IMR-90 (cell line): ENCODE results near the gene SESN1. TPM values are rescaled to one million over a fixed set of nuclear protein-coding genes. Genes with fewer than 3 reads are reported as not detected.

Source experiments
- ATAC-seq: fragments of 200-7000 bp; cut with Tn5 transposase; 2 replicates; pipeline ENCODE4 v1.9.1; 2020; ENCODE audit warnings: low read depth, mild to moderate bottlenecking, moderate library complexity
- BruUV-seq: library from RNA; stranded (reverse); fragments of 400-500 nt; replicated peaks from 2 replicates; lab custom pipeline; 2021; lab: Mats Ljungman, UMichigan
- CTCF ChIA-PET: fragments of 300-600 bp; formaldehyde crosslinking; extraction: SDS; loops from one replicate; lab custom pipeline; 2021; ENCODE audit warnings: antibody characterized with exemption; lab: Yijun Ruan, JAX
- POLR2A ChIA-PET: fragments of 300-600 bp; sonication (Branson Sonifier 250); formaldehyde crosslinking; loops from one replicate; lab custom pipeline; 2022; ENCODE audit warnings: antibody characterized with exemption; ENCODE audit not compliant: unreplicated experiment; lab: Charles Lee
- DNase-seq: peaks from one replicate; pipeline ENCODE4 v3.0.0; 2013
- H2AFZ ChIP-seq: replicated peaks from 2 replicates; pipeline ENCODE3; 2013; ENCODE audit warnings: low read length, mild to moderate bottlenecking; ENCODE audit not compliant: poor library complexity
- H2AK5ac ChIP-seq: 2 replicates; pipeline ENCODE4 v1.6.1; 2013; ENCODE audit warnings: low read depth, low read length, inconsistent platforms
- H2AK9ac ChIP-seq: replicated peaks from 2 replicates; pipeline ENCODE3; 2013; ENCODE audit warnings: mild to moderate bottlenecking, low read depth, low read length, moderate library complexity; ENCODE audit not compliant: poor library complexity
- H2BK120ac ChIP-seq: 2 replicates; pipeline ENCODE4 v1.6.1; 2013; ENCODE audit warnings: low read depth, low read length, inconsistent platforms
- H2BK15ac ChIP-seq: 3 replicates; pipeline ENCODE4 v1.6.1; 2013; ENCODE audit warnings: low read depth, low read length, inconsistent platforms
- H2BK20ac ChIP-seq: 2 replicates; pipeline ENCODE4 v1.6.1; 2013; ENCODE audit warnings: low read depth, mild to moderate bottlenecking, inconsistent platforms, low read length, moderate library complexity
- H2BK5ac ChIP-seq: 2 replicates; pipeline ENCODE4 v1.6.1; 2013; ENCODE audit warnings: mild to moderate bottlenecking, low read depth, low read length, inconsistent platforms; ENCODE audit not compliant: poor library complexity, severe bottlenecking
- H3K14ac ChIP-seq: replicated peaks from 2 replicates; pipeline ENCODE4 v1.6.1; 2013; ENCODE audit warnings: low read depth, low read length, inconsistent platforms
- H3K18ac ChIP-seq: 2 replicates; pipeline ENCODE4 v1.6.1; 2013; ENCODE audit warnings: low read depth, low read length, control low read depth
- H3K23ac ChIP-seq: 2 replicates; pipeline ENCODE4 v1.6.1; 2013; ENCODE audit warnings: low read depth, low read length, inconsistent platforms
- H3K27ac ChIP-seq: 2 replicates; pipeline ENCODE4 v1.5.1; 2013; ENCODE audit warnings: mild to moderate bottlenecking, control low read depth, low read length; ENCODE audit not compliant: insufficient read depth
- H3K27me3 ChIP-seq: 2 replicates; pipeline ENCODE4 v1.6.1; 2013; ENCODE audit warnings: low read length; ENCODE audit not compliant: control insufficient read depth, insufficient read depth
- H3K36me3 ChIP-seq: 2 replicates; pipeline ENCODE4 v1.6.1; 2013; ENCODE audit warnings: low read length, mixed read lengths; ENCODE audit not compliant: control insufficient read depth, insufficient read depth
- H3K4ac ChIP-seq: 2 replicates; pipeline ENCODE4 v1.6.1; 2013; ENCODE audit warnings: low read depth, low read length, inconsistent platforms
- H3K4me1 ChIP-seq: 2 replicates; pipeline ENCODE4 v1.6.1; 2013; ENCODE audit warnings: low read length, mixed read lengths; ENCODE audit not compliant: control insufficient read depth, insufficient read depth
- H3K4me2 ChIP-seq: 2 replicates; pipeline ENCODE4 v1.6.1; 2013; ENCODE audit warnings: low read depth, mild to moderate bottlenecking, control low read depth, low read length, moderate library complexity
- H3K4me3 ChIP-seq: 2 replicates; pipeline ENCODE4 v1.5.1; 2013; ENCODE audit warnings: low read depth, mild to moderate bottlenecking, control low read depth, low read length, moderate library complexity; ENCODE audit not compliant: insufficient read depth
- H3K56ac ChIP-seq: 2 replicates; pipeline ENCODE4 v1.6.1; 2013; ENCODE audit warnings: low read length, inconsistent platforms; ENCODE audit not compliant: insufficient read depth; ENCODE audit errors: extremely low read depth
- H3K79me1 ChIP-seq, 2 experiments: 2 replicates each; pipeline ENCODE4 v1.6.1; 2013; ENCODE audit warnings: low read length in 2 of 2, inconsistent platforms in 1 of 2, low read depth in 1 of 2
- H3K9ac ChIP-seq: 2 replicates; pipeline ENCODE4 v1.6.1; 2013; ENCODE audit warnings: low read depth, low read length, control low read depth
- H3K9me1 ChIP-seq: 2 replicates; pipeline ENCODE4 v1.6.1; 2013; ENCODE audit warnings: low read length, inconsistent platforms; ENCODE audit not compliant: insufficient read depth
- H3K9me3 ChIP-seq: 2 replicates; pipeline ENCODE4 v1.6.1; 2013; ENCODE audit warnings: low read length; ENCODE audit not compliant: control insufficient read depth, insufficient read depth
- H4K20me1 ChIP-seq: 2 replicates; pipeline ENCODE4 v1.6.1; 2013; ENCODE audit warnings: low read length, inconsistent platforms; ENCODE audit not compliant: insufficient read depth
- H4K5ac ChIP-seq: 2 replicates; pipeline ENCODE4 v1.6.1; 2013; ENCODE audit warnings: mild to moderate bottlenecking, low read depth, low read length, control low read depth
- H4K8ac ChIP-seq, 2 experiments: 2 replicates each; pipeline ENCODE4 v1.6.1; 2013; ENCODE audit warnings: low read depth in 2 of 2, low read length in 2 of 2, control low read depth in 1 of 2, inconsistent platforms in 1 of 2
- H4K91ac ChIP-seq: 2 replicates; pipeline ENCODE4 v1.6.1; 2013; ENCODE audit warnings: low read depth, low read length, inconsistent platforms; ENCODE audit not compliant: insufficient read depth
- BHLHE40 ChIP-seq: fragments of 150-350 bp; IDR thresholded peaks from 2 replicates; pipeline ENCODE4 v1.6.1; 2016; ENCODE audit warnings: mild to moderate bottlenecking, low read depth, low read length
- CEBPB ChIP-seq: IDR thresholded peaks from 2 replicates; pipeline ENCODE4 v1.6.1; 2012; ENCODE audit warnings: low read depth, low read length, improper control_type of control experiment
- FOS ChIP-seq: fragments of 150-350 bp; IDR thresholded peaks from 2 replicates; pipeline ENCODE4 v1.6.1; 2016; ENCODE audit warnings: low read depth, low read length
- MAZ ChIP-seq: IDR thresholded peaks from 2 replicates; pipeline ENCODE4 v1.6.1; 2012; ENCODE audit warnings: low read depth, mild to moderate bottlenecking, low read length, improper control_type of control experiment, moderate library complexity, borderline replicate concordance
- MXI1 ChIP-seq: IDR thresholded peaks from 2 replicates; pipeline ENCODE4 v1.6.1; 2012; ENCODE audit warnings: low read depth, mild to moderate bottlenecking, low read length, moderate library complexity, borderline replicate concordance
- NFE2L2 ChIP-seq: fragments of 150-350 bp; IDR thresholded peaks from 2 replicates; pipeline ENCODE4 v1.6.1; 2016; ENCODE audit warnings: low read depth, mild to moderate bottlenecking, low read length
- POLR2A ChIP-seq: IDR thresholded peaks from 2 replicates; pipeline ENCODE4 v1.6.1; 2012; ENCODE audit warnings: mild to moderate bottlenecking, low read depth, low read length
- RAD21 ChIP-seq: IDR thresholded peaks from 2 replicates; pipeline ENCODE4 v1.6.1; 2012; ENCODE audit warnings: low read length, improper control_type of control experiment
- RCOR1 ChIP-seq: IDR thresholded peaks from 2 replicates; pipeline ENCODE4 v1.6.1; 2012; ENCODE audit warnings: mild to moderate bottlenecking, low read length, improper control_type of control experiment; ENCODE audit not compliant: insufficient replicate concordance
- RFX5 ChIP-seq: IDR thresholded peaks from 2 replicates; pipeline ENCODE4 v1.8.0; 2012; ENCODE audit warnings: low read depth, mild to moderate bottlenecking, low read length, moderate library complexity
- SMC3 ChIP-seq: fragments of 150-350 bp; IDR thresholded peaks from 2 replicates; pipeline ENCODE4 v1.6.1; 2016; ENCODE audit warnings: low read depth, mild to moderate bottlenecking, antibody characterized with exemption, low read length, moderate library complexity
- dilution Hi-C: fragments of 300-500 bp; cut with HindIII; formaldehyde crosslinking; loops from one replicate; pipeline ENCODE4 v1.14.3; 2018; ENCODE audit warnings: low sequenced_read_pairs; ENCODE audit not compliant: unreplicated experiment
- in situ Hi-C: fragments of 300-500 bp; cut with MboI; formaldehyde crosslinking; loops from 3 replicates; pipeline ENCODE4 v1.14.3; 2019; ENCODE audit warnings: low sequenced_read_pairs, inconsistent platforms, mixed read lengths
- intact Hi-C: fragments of 100-400 bp; cut with micrococcal nuclease; formaldehyde crosslinking; loops from 2 replicates; pipeline ENCODE4 v1.10.0; 2022
- polyA plus RNA-seq, 3 experiments: library from polyadenylated mRNA; depleted of rRNA; stranded (reverse); fragments of >200 nt; gene quantifications; 2 replicates each; pipeline ENCODE4 v1.2.3, GENCODE V29; 2012; ENCODE audit warnings: low replicate concordance in 1 of 3
- total RNA-seq: library from RNA; depleted of rRNA; stranded (reverse); fragments of >200 nt; gene quantifications from 2 replicates; pipeline ENCODE4 v1.2.3, GENCODE V29; 2012
- TF ChIP-seq, protein P1 (sequence below): fragments of 150-350 bp; IDR thresholded peaks from 2 replicates; pipeline ENCODE4 v1.6.1; 2016; ENCODE audit warnings: low read depth, mild to moderate bottlenecking, low read length, moderate library complexity, borderline replicate concordance
- TF ChIP-seq, protein P2 (sequence below): conservative IDR thresholded peaks from 2 replicates; pipeline ENCODE4 v1.5.1; 2012; ENCODE audit warnings: mild to moderate bottlenecking, low read depth, low read length, improper control_type of control experiment
- TF ChIP-seq, protein P3 (sequence below): fragments of 150-350 bp; IDR thresholded peaks from 2 replicates; pipeline ENCODE4 v1.6.1; 2017; ENCODE audit warnings: mild to moderate bottlenecking, antibody characterized with exemption, low read length, low read depth

The SESN1 gene
- total and polyA plus RNA-seq, 2 of the 4 experiments (the other 2 are of a cell fraction), result 9.7 to 16.7 TPM

- no peak overlapping the region for H2BK20ac ChIP-seq
- no TSS peak for BruUV-seq
- no peak overlapping the region for H2BK120ac ChIP-seq
- no peak overlapping the region for H2AK9ac ChIP-seq
- H3K36me3 ChIP-seq, result no peaks in the 10 kb centered on the region
- no peak overlapping the region for H3K4me3 ChIP-seq
- CTCF ChIA-PET, result no interaction called here
- no peak overlapping the region for H2BK15ac ChIP-seq
- H2AK5ac ChIP-seq, result no peak overlapping the region
- H4K20me1 ChIP-seq, result no peaks in the 10 kb centered on the region
- no peak overlapping the region for H4K91ac ChIP-seq
- no peak overlapping the region for H3K18ac ChIP-seq
- no peak for DNase-seq
- H3K9me1 ChIP-seq, result no peaks in the 10 kb centered on the region
- H3K23ac ChIP-seq, result no peak overlapping the region
- H4K5ac ChIP-seq, result no peak overlapping the region
- H3K27ac ChIP-seq, result no peak overlapping the region
- no peak overlapping the region for H3K4ac ChIP-seq
- no peak overlapping the region for H3K14ac ChIP-seq
- no peak overlapping the region for H3K56ac ChIP-seq
- in situ Hi-C loops (no loop called here), intact Hi-C loops (no loop called here), dilution Hi-C loops (no loop called here)
- H2AFZ ChIP-seq, result no peak overlapping the region
- H3K4me2 ChIP-seq, result no peak overlapping the region
- TF ChIP-seq, protein P1, sequence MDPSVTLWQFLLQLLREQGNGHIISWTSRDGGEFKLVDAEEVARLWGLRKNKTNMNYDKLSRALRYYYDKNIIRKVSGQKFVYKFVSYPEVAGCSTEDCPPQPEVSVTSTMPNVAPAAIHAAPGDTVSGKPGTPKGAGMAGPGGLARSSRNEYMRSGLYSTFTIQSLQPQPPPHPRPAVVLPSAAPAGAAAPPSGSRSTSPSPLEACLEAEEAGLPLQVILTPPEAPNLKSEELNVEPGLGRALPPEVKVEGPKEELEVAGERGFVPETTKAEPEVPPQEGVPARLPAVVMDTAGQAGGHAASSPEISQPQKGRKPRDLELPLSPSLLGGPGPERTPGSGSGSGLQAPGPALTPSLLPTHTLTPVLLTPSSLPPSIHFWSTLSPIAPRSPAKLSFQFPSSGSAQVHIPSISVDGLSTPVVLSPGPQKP, result no peak
- TF ChIP-seq BHLHE40 (no peak), RFX5 (no peak), MAZ (no peak), FOS (no peak), NFE2L2 (no peak), SMC3 (no peak), CEBPB (no peak), RCOR1 (no peak), POLR2A (no peak), MXI1 (no peak), RAD21 (no peak)
- TF ChIP-seq, protein P2, sequence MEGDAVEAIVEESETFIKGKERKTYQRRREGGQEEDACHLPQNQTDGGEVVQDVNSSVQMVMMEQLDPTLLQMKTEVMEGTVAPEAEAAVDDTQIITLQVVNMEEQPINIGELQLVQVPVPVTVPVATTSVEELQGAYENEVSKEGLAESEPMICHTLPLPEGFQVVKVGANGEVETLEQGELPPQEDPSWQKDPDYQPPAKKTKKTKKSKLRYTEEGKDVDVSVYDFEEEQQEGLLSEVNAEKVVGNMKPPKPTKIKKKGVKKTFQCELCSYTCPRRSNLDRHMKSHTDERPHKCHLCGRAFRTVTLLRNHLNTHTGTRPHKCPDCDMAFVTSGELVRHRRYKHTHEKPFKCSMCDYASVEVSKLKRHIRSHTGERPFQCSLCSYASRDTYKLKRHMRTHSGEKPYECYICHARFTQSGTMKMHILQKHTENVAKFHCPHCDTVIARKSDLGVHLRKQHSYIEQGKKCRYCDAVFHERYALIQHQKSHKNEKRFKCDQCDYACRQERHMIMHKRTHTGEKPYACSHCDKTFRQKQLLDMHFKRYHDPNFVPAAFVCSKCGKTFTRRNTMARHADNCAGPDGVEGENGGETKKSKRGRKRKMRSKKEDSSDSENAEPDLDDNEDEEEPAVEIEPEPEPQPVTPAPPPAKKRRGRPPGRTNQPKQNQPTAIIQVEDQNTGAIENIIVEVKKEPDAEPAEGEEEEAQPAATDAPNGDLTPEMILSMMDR, result no peak
- TF ChIP-seq, protein P3, sequence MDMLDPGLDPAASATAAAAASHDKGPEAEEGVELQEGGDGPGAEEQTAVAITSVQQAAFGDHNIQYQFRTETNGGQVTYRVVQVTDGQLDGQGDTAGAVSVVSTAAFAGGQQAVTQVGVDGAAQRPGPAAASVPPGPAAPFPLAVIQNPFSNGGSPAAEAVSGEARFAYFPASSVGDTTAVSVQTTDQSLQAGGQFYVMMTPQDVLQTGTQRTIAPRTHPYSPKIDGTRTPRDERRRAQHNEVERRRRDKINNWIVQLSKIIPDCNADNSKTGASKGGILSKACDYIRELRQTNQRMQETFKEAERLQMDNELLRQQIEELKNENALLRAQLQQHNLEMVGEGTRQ, result no peak
- POLR2A ChIA-PET, result no interaction called here
- no peaks in the 10 kb centered on the region for H3K9me3 ChIP-seq
- no peak overlapping the region for H4K8ac ChIP-seq
- H3K4me1 ChIP-seq, result no peaks in the 10 kb centered on the region
- H3K27me3 ChIP-seq, result no peaks in the 10 kb centered on the region
- no peaks in the 10 kb centered on the region; a peak in 1 of 4 replicates for H3K79me1 ChIP-seq
- H2BK5ac ChIP-seq, result no peak overlapping the region
- no peak for ATAC-seq
- H3K9ac ChIP-seq, result no peak overlapping the region
Measured at GRCh38 chr6:109015176-109015575, 79.5 kb downstream of the SESN1 start.
